NCI-H1417 treated with DMSO at 0.1 percent for 48 hours (cell line): ENCODE measurements around the gene HEATR5A.
"Not testable (repeated sequence)": the region's sequence is repeated elsewhere in the genome, so short reads cannot be mapped to it uniquely, and the experiment has no call there.

ENCODE experiments used
- DNase-seq: peaks from one replicate; lab custom pipeline; 2025; lab: John Stamatoyannopoulos, UW

Gene HEATR5A

DNA sequence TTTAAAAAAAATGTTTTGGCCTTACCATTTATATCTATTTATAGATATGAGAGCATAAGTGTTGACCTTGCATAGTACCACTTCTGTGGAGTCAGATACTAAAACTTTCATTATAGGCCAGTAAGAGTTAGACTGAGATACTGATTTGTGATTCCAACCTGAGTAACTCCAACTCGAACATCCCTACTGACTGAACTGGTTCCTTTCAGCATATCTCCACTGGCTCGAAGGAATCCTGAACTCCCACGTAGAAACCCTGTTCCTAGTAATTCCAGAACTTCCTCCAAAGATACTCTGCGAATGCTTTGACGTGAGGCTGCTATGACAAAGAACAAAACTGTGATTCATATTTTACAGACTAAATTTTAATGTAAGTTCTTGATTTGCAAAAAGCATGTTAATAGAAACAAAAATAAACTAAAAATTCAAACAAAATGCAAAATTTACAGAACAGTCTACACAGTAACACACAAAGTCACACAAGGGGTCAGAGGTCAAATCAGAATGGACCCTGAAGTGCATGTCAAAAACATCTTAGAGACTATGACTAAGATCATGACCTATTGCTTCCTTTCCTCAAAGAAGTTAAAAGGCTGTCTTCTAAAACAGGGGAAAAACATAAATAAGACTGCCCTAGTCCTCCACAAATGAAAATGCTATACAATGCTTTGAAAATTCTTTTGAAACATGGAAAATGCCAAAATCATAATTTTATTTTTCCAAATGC is 31.5 kb downstream of the HEATR5A start:
- no peak for DNase-seq

DNA sequence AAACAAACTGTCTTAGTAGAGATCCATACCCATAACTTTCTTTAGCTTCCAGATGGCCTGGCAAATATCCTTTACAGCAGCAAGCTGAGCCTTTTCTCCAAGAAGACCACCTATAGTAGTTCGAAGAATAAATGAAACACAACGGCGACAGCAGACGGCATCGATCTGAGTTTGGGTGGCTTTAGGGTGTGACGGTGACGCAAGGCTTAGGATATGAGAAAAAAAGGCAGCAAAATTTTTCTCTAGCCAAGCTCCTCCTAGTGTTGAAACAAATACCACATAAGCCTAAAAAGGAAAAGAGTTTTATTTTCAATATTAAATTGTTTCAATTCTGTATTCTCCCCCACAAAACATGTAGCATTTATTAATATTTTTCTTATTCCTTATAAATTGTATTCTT is 33.3 kb downstream of the HEATR5A start:
- no peak for DNase-seq

DNA sequence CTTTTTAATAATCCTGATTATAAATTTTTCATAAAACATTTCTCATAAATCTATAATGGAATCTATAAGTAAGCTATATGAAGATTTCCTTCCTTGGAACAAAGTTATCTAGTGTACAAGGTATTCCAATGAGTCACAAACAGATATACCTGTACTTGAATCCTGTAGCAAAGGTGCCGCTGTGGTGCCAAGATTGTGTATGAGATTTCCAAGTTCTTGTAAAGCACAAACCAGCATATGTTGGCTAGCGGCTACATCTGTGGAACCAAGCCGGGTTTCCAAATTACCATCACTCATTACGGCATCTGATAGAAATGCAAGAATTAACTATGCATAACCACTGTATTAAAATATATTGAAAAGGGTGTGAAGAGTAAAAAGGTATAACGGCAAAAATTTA is 34.1 kb downstream of the HEATR5A start:
- no peak for DNase-seq

DNA sequence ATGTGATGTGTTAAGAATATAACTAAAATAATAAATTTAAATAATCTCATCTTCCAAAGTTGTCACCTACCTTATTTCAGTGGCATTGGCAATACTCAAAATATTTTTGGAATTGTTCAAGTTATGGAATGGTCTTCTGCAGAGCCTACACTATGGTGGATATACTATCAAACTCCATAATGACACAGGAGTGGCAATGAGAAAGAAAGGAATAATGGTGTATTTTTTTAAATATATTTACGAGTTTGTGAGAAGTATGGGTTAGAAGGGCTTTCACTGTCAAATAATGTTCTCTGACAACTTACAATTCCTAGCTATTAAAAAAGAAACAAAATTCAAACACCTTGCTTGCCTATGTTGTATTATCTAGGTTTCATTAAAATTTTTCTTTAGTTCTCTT is 38.1 kb downstream of the HEATR5A start:
- DNase-seq = no peak

DNA sequence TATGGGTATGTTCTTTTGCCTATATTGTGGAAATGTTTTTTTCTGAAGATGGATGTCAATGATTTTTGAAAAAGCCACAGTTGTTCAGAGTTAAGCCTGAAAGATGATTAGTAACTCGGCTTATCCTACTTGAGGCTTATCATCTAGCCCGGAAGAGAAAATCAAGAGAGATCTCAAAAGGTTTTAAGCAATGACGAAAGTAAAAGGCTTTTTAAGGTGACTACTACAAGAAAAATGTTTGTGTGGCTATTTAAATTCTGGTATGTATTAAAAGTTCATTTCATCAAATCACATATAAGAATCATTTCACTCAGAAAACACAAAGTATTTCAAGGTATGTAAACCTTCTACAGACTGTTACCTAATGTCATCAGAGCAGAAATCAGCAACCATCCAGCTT is 40.2 kb downstream of the HEATR5A start:
- DNase-seq = no peak

DNA sequence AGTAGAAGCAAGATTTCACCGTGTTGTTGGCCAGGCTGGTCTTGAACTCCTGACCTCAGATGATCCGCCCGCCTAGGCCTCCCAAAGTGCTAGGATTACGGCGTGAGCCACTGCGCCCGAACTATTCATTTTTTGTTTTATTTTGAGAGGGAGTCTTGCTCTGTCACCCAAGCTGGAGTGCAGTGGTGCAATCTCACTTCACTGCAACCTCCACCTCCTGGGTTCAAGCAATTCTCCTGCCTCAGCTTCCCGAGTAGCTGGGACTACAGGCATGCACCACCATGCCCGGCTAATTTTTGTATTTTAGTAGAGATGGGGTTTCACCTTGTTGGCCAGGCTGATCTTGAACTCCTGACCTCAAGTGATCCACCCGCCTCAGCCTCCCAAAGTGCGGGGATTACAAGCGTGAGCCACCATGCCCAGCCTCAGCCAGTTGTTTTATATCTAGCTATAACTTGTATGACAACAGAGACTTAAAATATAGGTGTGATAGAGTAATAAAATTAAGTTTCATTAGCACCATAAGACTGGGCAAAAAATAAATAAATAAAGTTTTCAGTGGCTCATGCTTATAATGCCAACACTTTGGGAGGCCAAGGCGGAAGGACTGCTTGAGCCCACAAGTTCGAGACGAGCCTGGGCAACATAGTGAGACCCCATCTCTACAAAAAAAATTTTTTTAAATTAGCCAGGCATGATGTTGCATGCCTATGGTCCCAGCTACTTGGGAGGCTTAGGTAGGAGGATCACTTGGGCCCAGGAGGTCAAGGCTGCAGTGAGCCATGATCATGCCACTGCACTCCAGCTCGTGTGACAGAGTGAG is 41.0 kb downstream of the HEATR5A start:
- DNase-seq = not testable (repeated sequence)

DNA sequence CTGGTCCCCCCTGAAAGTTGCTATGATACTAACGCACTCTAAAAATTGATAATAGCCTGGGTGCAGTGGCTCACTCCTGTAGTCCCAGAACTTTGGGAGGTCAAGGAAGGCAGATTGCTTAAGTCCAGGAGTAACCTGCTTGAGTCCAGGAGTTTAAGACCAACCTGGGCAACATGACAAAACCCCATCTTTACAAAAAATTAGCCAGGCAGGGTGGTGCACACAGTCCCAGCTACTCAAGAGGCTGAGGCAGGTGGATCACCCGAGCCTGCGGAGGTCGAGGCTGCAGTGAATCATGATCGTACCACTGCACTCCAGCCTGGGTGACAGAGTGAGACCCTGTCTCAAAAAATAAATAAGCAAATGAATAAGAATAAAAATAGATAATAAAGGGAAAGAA is 42.9 kb downstream of the HEATR5A start:
- DNase-seq = no peak

DNA sequence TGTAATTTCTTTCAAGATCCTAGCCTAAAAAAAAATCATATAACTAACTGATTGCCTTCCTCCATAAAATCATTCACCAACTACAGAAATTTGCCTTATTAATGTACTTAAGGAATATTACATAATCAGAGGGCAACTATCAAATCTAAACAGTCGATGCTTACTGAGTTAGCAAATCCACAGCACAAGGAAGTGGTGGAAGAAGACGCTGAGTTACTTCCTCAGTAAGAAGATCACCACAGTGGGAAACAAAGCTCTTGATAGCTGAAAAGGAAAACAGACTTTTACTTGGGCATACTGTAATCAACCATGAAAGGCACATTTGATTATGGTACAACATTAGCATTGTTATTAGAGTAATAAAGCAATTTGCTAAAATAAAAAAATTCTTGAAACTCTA is 48.7 kb downstream of the HEATR5A start:
- DNase-seq = no peak

DNA sequence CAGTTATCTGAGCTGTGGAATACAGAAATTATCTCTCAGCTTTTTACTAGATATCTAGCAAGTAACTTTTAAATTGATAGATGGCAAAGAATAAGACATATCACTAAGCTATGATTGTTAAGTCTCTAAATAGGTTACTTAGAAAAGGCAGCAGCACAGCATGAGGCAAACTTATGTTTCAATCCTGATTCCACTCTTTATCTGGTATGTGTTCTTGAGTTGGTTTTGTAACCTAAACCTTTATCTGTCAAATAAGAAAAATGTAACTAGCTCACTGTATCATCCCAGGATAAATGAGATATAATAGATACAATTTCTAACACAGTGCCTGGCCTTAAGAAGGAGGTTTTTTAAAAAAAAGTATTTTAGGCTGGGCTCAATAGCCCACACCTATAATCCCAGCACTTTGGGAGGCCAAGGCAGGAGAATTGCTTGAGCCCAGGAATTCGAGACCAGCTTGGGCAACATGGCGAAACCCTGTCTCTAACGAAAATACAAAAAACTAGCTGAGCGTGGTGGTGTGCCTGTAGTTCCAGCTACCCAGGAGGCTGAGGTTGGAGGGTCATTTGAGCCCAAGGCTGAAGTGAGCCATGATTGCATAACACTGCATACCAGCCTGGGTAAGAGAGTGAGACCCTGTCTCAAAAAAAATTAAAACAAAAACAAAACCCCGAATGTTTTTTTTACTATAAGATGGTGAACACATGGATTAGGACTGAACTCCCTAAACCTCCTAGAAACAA is 56.8 kb downstream of the HEATR5A start:
- DNase-seq = no peak

DNA sequence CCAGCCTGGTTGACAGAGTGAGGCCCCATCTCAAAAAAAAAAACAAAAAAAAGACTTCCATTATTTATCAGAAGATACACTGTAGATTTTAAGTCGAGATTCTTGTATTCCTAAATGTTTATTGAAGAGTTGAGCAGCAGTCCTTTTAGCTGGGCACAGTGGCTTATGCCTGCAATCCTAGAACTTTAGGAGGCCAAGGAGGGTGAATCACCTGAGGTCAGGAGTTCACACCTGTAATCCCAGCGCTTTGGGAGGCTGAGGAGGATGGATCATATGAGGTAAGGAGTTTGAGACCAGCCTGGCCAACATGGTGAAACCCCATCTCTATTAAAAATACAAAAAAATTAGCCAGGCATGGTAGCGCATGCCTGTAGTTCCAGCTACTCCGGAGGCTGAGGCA is 57.6 kb downstream of the HEATR5A start:
- DNase-seq = no peak

DNA sequence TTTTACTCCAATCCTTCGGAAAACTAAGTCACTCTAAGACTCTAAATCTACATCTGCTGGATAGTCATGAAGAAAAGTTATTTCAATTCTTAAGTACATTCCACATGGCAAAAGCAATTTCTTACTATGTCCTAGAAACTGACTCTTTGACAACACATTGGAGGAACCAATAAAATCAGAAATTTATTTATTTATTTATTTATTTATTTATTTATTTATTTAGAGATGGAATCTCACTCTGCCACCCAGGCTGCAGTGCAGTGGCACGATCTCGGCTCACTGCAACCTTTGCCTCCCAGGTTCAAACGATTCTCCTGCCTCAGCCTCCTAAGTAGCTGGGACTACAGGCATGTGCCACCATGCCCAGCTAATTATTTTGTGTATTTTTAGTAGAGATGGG is 58.6 kb downstream of the HEATR5A start:
- not testable (repeated sequence) for DNase-seq

DNA sequence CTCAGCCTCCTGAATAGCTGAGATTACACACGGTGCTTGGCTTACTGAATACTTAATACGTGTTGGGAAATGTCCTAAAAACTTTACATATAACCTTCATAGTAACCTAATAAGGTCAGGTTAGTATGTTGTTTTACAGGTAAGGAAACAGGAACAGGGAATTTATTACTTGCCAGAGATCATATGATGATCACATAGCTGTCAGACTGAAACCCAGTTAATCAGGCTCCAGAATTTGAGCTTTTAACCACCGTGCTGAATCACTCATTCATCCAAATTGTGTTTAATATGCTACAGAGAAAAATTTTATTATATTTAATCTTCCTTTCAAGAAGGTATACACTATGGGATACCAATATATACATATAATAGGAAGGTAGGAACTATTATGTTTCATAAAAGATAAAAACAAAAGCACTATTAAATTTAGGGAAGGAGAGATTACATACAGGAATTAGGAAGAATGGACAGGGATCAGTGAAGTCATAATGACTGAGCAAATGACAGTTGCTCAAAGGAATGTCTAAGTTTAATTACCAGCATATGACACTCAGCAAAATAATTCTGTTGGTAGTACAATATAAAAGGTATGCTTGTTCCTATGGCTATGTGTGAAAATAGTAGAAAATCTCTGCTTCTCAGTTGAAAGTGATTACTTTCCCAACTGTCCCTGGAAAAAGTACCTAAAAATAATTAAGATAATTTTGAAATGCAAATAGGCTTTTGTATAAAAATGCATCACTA is 59.3 kb downstream of the HEATR5A start:
- no peak for DNase-seq

DNA sequence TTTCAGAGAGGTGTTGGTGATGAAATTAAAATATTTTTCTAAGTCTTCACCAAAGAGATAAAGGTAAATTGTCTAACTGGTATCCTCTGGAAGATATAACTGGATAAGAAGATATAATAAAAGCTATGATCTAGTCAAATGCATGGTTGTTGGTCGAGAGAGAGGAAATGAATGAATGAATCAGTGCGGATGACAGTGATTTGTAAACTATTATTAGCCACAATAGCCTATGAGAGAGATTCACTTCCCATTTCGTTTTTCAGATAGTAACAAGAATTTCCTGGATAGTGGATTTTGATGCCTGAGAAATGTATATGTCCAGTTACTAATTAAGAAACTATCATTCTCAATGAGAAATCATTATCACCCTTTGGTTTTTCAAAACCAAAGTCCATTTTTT is 63.1 kb downstream of the HEATR5A start:
- DNase-seq = no peak

DNA sequence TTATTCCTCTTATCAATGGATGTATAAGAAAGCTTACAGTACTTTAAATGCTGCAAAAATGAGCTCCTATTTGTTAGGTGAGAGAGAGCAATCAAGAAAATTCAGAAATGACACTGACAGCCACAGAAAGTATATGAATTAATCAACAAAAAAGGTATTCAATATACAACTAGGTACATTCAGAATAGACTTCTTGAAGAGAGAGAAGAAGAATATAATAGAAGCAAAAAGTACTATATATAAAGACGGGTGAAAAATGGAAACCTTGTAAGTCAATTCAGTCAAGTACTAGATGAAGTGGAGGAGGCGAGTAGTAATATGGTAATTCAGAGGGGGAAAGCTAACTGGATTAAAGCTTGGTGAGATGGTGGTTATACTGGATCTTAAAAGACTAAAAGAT is 74.3 kb downstream of the HEATR5A start:
- DNase-seq = no peak

DNA sequence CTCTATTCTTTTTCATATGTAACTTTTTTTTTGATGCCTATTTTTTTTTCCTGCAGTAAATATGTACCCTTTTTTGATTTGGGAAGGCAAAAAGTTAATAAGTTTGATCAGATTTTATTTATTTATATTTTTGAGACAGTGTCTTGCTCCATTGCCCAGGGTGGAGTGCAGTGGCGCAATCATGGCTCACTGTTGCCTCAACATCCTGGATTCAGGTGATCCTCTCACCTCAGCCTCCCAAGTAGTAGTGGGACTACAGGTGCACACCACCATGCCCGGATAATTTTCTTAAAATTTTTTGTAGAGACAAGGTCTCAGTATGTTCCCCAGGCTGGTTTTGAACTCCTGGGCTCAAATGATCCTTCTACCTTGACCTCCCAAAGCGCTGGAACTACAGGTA is 79.1 kb downstream of the HEATR5A start:
- DNase-seq = no peak

DNA sequence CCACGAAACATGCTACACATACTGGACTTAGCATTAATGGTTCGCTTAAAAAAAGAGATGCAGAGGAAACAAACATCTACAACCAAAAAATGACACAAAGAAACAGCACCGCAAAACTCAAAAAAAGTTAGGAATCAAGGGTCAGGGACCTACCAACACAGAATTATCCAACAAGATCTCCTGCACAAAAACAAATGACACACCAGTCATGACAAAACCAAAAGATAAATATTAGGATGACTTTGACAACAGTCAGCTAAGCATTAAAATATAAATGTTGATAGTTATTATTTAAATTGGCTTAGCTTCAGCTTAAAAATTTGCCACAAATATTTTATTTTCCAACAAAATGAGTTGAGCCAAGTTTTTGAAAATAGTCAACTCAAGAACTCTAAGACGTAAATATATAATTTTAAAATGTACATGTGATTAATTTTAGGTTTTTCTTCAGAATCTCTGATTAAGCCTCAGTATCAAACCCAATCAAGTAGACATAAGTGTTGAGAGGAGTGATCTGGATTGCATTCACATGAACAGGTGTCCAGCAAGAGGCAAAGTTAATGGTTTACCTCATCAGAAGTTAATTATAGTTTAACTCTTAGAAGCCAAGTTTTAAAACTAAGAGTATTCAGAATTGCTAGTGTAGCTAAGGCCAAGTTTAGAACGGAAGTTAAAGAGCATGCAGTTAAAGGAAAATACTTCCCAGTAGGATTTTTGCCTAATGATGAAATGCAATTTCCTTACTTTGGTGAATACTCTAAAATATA is 79.9 kb downstream of the HEATR5A start:
- no peak for DNase-seq

DNA sequence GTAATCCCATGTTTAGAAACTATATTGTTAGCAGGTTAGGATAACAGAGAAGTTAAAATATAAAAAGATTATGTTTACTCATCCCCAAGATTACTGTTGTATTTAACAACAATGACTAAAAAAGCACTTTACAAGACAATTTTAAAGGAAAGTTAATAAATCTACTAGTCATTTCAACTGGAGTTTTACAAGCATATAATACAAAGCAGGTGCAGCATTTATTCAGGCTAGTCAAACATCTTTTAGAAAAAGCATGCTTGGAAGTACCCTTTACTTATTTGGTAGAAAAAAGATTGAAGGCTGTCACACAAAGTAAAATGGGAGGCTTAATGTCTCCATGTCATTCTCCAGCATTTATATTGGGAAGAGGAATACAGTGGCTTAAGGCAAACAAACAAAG is 80.6 kb downstream of the HEATR5A start:
- no peak for DNase-seq

DNA sequence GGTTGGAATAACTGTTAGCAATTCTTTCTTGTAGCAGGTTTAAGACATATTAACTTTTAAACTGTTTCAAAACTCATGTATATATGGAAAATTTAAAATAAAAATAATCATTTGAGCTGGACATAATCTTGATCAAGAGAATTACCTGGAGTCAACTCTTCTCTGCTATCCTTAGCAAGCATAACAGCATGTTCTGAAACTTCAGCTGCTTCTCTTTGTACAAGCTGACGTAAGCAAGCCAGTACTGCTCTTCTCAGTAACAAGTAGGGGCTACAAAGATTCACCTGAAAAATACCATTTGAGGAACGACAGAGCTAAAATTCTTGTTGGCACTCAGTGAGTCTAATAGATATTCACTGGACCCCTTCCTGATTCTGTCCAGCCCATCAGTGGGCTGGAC is 83.0 kb downstream of the HEATR5A start:
- DNase-seq = no peak

DNA sequence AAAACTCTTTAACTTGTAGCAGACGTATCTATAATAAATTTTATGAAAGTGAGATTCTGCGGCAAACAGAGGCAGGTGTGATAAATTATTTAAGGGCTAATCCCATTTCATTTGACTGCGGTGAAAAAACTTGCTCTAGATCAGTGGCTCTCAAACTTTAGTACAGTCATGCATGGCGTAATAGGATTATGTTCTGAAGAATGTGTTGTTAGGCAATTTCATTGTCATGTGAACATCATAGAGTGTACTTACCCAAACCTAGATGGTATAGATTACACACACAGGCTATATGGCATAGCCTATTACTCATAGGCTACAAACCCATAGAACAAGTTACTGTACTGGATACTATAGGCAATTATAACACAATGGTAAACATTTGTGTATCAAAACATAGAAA is 83.7 kb downstream of the HEATR5A start:
- no peak for DNase-seq

DNA sequence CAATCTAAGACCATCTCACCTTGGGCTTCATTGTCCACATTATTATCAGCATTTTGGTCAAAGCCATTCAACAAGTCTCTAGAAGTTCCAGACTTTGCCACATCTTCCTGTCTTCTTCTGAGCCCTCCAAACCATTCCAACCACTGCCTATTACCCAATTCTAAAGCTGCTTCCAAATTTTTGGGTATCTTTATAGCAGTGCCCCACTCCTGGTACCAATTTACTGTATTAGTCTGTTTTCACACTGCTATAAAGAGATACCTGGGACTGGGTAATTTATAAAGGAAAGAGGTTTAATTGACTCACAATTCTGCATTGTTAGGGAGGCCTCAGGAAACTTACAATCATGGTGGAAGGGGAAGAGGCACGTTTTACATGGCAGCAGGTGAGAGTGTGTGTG is 89.0 kb downstream of the HEATR5A start:
- not testable (repeated sequence) for DNase-seq

DNA sequence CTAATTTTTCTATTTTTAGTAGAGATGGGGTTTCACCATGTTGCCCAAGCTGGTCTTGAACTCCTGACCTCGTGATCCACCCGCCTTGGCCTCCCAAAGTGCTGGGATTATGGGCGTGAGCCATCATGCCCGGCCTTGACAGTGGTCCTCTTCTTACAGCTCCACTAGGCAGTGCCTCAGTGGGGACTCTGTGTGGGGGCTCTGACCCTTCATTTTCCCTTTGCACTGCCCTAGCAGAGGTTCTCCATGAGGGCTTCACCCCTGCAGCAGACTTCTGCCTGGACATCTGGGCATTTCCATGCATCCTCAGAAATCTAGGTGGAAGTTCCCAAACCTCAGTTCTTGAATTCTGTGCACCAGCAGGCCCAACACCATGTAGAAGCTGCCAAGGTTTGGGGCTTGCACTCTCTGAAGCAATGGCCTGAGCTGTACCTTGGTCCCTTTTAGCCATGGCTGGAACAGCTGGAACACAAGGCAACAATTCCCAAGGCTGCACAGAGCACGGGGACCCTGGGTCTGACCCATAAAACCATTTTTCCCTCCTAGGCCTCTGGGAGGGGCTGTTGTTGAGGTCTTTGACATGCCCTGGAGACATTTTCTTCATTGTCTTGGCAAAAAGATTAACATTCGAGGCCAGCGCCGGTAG is 90.4 kb downstream of the HEATR5A start:
- DNase-seq = not testable (repeated sequence)
